ENCODE results near the gene ZNF479.

GRCh38 chr7:57181281-57181680 lies 49.0 kb upstream of the ZNF479 start:
- no peak for TF ChIP-seq CTCF (IDR thresholded peaks at IDR 0.05; ENCODE audit: low read depth, low read length, poor library complexity, severe bottlenecking)
- no peak for TF ChIP-seq EZH2phosphoT487 (IDR thresholded peaks at IDR 0.05; ENCODE audit: borderline replicate concordance, low read length)
